ENCODE data around the gene SEBOX.

DNA sequence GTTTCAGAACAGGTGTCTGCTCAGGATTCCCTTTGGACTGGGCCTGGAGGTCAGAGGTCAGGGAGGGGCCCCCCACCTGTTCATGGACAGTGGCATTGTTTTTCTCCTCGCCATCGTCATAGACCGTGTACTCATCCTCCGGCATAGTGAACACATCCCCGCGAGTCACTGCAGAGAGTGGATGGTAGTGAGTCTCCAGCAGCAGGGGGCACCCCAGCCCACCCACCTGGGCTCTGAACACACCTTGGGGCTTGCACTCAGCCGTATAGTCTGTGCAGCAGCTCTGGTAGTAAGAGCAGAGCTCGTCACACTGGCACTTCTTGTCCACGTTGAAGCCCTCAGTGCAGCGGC is 4.7 kb upstream of the SEBOX start:
- TF ChIP-seq, protein P1, sequence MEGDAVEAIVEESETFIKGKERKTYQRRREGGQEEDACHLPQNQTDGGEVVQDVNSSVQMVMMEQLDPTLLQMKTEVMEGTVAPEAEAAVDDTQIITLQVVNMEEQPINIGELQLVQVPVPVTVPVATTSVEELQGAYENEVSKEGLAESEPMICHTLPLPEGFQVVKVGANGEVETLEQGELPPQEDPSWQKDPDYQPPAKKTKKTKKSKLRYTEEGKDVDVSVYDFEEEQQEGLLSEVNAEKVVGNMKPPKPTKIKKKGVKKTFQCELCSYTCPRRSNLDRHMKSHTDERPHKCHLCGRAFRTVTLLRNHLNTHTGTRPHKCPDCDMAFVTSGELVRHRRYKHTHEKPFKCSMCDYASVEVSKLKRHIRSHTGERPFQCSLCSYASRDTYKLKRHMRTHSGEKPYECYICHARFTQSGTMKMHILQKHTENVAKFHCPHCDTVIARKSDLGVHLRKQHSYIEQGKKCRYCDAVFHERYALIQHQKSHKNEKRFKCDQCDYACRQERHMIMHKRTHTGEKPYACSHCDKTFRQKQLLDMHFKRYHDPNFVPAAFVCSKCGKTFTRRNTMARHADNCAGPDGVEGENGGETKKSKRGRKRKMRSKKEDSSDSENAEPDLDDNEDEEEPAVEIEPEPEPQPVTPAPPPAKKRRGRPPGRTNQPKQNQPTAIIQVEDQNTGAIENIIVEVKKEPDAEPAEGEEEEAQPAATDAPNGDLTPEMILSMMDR (IDR thresholded peaks at IDR 0.05) = no peak
- no peak for TF ChIP-seq EZH2 (IDR thresholded peaks at IDR 0.05; ENCODE audit: borderline replicate concordance, insufficient read depth, low read depth, low read length, poor library complexity, severe bottlenecking)

Data from B cell (primary cell).